ENCODE data around the gene PARP15.

GRCh38 chr3:122665226-122665786 is 87.9 kb downstream of the PARP15 start:
- TF ChIP-seq, protein P1, sequence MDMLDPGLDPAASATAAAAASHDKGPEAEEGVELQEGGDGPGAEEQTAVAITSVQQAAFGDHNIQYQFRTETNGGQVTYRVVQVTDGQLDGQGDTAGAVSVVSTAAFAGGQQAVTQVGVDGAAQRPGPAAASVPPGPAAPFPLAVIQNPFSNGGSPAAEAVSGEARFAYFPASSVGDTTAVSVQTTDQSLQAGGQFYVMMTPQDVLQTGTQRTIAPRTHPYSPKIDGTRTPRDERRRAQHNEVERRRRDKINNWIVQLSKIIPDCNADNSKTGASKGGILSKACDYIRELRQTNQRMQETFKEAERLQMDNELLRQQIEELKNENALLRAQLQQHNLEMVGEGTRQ (IDR thresholded peaks at IDR 0.05; ENCODE audit: low read depth, low read length): no peak
- no peak for TF ChIP-seq CTCF (conservative IDR thresholded peaks at IDR 0.05; ENCODE audit: low read depth, low read length)
- no peak for TF ChIP-seq CEBPB (IDR thresholded peaks at IDR 0.05; ENCODE audit: low read depth, low read length)
